Peyer's patch (tissue), 4 donors: ENCODE results near the gene MEN1. TPM values are rescaled to one million over a fixed set of nuclear protein-coding genes. Genes with fewer than 3 reads are reported as not detected.
A peak's percentile ranks its signal among the peaks of the same experiment; 100 is the strongest.

Source experiments
- DNase-seq, 3 donors: peaks; one replicate each; pipeline ENCODE4 v3.0.0-alpha.2; 2017 to 2019
- H3K27ac ChIP-seq, 4 donors: fragments of 200-600 bp; sonication (generic); one replicate each; pipeline ENCODE4 v1.5.1; 2016 to 2019
- H3K27me3 ChIP-seq, 2 donors: fragments of 200-600 bp; sonication (generic); one replicate each; pipeline ENCODE4 v1.5.1; 2019
- H3K36me3 ChIP-seq, 3 donors: fragments of 200-600 bp; sonication (generic); one replicate each; pipeline ENCODE4 v1.5.1; 2016 to 2019
- H3K4me1 ChIP-seq, 4 donors: fragments of 200-600 bp; sonication (generic); one replicate each; pipeline ENCODE4 v1.5.1; 2016 to 2019
- H3K4me3 ChIP-seq, 4 donors: fragments of 200-600 bp; sonication (generic); 1 replicate in 3 of 4; 2 replicates in 1 of 4; pipeline ENCODE4 v1.5.1; 2016 to 2019; ENCODE audit warnings: mild to moderate bottlenecking in 1 of 4
- H3K9me3 ChIP-seq, 4 donors: fragments of 200-600 bp; sonication (generic); one replicate each; pipeline ENCODE4 v1.5.1; 2016 to 2019; ENCODE audit warnings: mild to moderate bottlenecking in 1 of 4
- CTCF ChIP-seq, 6 experiments: fragments of 450-650 bp in 4 of 6; fragments of 200-600 bp in 2 of 6; sonication (generic) in 1 of 6; IDR thresholded peaks; one replicate each; pipeline ENCODE4 v1.5.1; 2017 to 2019; ENCODE audit warnings: antibody characterized with exemption in 6 of 6, mild to moderate bottlenecking in 3 of 6, moderate library complexity in 1 of 6
- POLR2A ChIP-seq, 2 donors: fragments of 450-650 bp; IDR thresholded peaks; one replicate each; pipeline ENCODE4 v1.5.1; 2017; ENCODE audit warnings: antibody characterized with exemption in 2 of 2, mild to moderate bottlenecking in 2 of 2, moderate library complexity in 2 of 2
- total RNA-seq, 4 donors: library from RNA; depleted of rRNA; stranded (reverse); fragments of >200 nt; gene quantifications; one replicate each; pipeline ENCODE4 v1.1.0, GENCODE V29; 2016

MEN1 gene
- total RNA-seq, 4 donors from 2014 or later = 20.3 to 47.0 (median 31.9) TPM

GRCh38 chr11:64762674-64763525 lies 47.5 kb downstream of the MEN1 start:
- no peaks in the 10 kb centered on the region for H3K9me3 ChIP-seq
- H3K27ac ChIP-seq = peak overlapping the region; percentile 36 to 85 (median 60)
- peaks cover 0 to 54% (median 45%) of the 10 kb centered on the region in 4 donors for H3K4me1 ChIP-seq
- TF ChIP-seq POLR2A (IDR thresholded peaks at IDR 0.05) = no peak
- no peak for TF ChIP-seq CTCF (IDR thresholded peaks at IDR 0.05)
- no peak overlapping the region for H3K4me3 ChIP-seq
- H3K36me3 ChIP-seq = peaks cover 3 to 54% (median 9%) of the 10 kb centered on the region in 3 donors
- peak in 2 of 3 donors; percentile 72 to 76 for DNase-seq
- H3K27me3 ChIP-seq = no peaks in the 10 kb centered on the region

- Histone ChIP-seq H3K27me3 (no peaks in the 10 kb centered on the region), H3K4me3 (no peak overlapping the region), H3K27ac (peak overlapping the region; percentile 11 to 85 (median 60)), H3K9me3 (no peaks in the 10 kb centered on the region), H3K36me3 (peaks cover under 1 to 48% (median 4%) of the 10 kb centered on the region in 3 donors), H3K4me1 (peaks cover 0 to 50% (median 42%) of the 10 kb centered on the region in 4 donors)
- TF ChIP-seq POLR2A (IDR thresholded peaks at IDR 0.05) = no peak
- TF ChIP-seq CTCF (IDR thresholded peaks at IDR 0.05) = no peak
- peak in 1 of 3 donors; percentile 48 for DNase-seq
Observed at GRCh38 chr11:64762277-64762673, 48.1 kb downstream of the MEN1 start.

GRCh38 chr11:64760759-64761420 lies 49.5 kb downstream of the MEN1 start:
- Histone ChIP-seq H3K4me3 (no peak overlapping the region), H3K9me3 (no peaks in the 10 kb centered on the region), H3K36me3 (peaks cover 0 to 34% (median 0%) of the 10 kb centered on the region in 3 donors), H3K27me3 (no peaks in the 10 kb centered on the region), H3K4me1 (peaks cover 0 to 50% (median 41%) of the 10 kb centered on the region in 4 donors), H3K27ac (peak overlapping the region in 3 of 4 donors; percentile 11 to 85 (median 37))
- no peak for TF ChIP-seq POLR2A (IDR thresholded peaks at IDR 0.05)
- TF ChIP-seq CTCF (IDR thresholded peaks at IDR 0.05) = no peak
- peak in 1 of 3 donors; percentile 30 for DNase-seq

- DNase-seq = peak in 2 of 3 donors; percentile 47 to 49
- Histone ChIP-seq H3K27ac (peak within 1 kb of the TSS in 3 of 4 donors; percentile 39 to 85 (median 62)), H3K27me3 (no peaks in the 10 kb centered on the region), H3K4me1 (peaks cover 0 to 45% (median 37%) of the 10 kb centered on the region in 4 donors), H3K9me3 (no peaks in the 10 kb centered on the region), H3K4me3 (peak within 1 kb of the TSS in 1 of 4 donors; percentile 21), H3K36me3 (peaks cover 0 to 26% (median 0%) of the 10 kb centered on the region in 3 donors)
- TF ChIP-seq POLR2A (IDR thresholded peaks at IDR 0.05) (no peak), CTCF (IDR thresholded peaks at IDR 0.05) (no peak)
Observed at GRCh38 chr11:64759722-64760719, 50.3 kb downstream of the MEN1 start, which contains the start of gene PYGM. Gene PYGM, minus strand, starts transcription at chr11:64759974. Its CDS starts 76 bp downstream, at chr11:64759898.
